Left colon (tissue), 2 donors: ENCODE data around the gene SEPTIN12. TPM values are rescaled to one million over a fixed set of nuclear protein-coding genes. Genes with fewer than 3 reads are reported as not detected.
"Not testable (repeated sequence)": the region's sequence is repeated elsewhere in the genome, so short reads cannot be mapped to it uniquely, and the experiment has no call there.

Experiments used
- ATAC-seq: fragments of 200-7000 bp; cut with Tn5 transposase; one replicate; pipeline ENCODE4 v1.9.1; 2020; ENCODE audit warnings: mild to moderate bottlenecking, moderate library complexity
- DNase-seq, 2 donors: peaks; one replicate each; pipeline ENCODE4 v3.0.0-alpha.2; 2020
- intact Hi-C, 2 donors: fragments of 100-400 bp; cut with DNase I in 1 of 2; cut with micrococcal nuclease in 1 of 2; formaldehyde crosslinking; loops; one replicate each; pipeline versions ENCODE4 v1.11.2 to v1.14.0; 2022; cut with DNase I, micrococcal nuclease
- total RNA-seq, 2 donors: library from RNA; stranded (reverse); fragmentation: NEBNext Ultra II Directional; extraction: Animal tissue kit (Norgen Biotek cat#: 25700); gene quantifications; one replicate each; pipeline ENCODE4 v1.2.1, GENCODE V29; 2021
- donor health status: DM: no; HTN: no; CAD: no.
- donor health status: DM: yes; HTN: yes; CAD: no.

Gene SEPTIN12
- total RNA-seq, 2 donors from 2014 or later, result 0.75 TPM; not detected in 1

GRCh38 chr16:4738370-4738769, 49.8 kb downstream of the SEPTIN12 start:
- ATAC-seq, intact Hi-C loops: not testable (repeated sequence)

GRCh38 chr16:4737545-4737944, 50.6 kb downstream of the SEPTIN12 start:
- no peak for DNase-seq
- intact Hi-C loops, result no loop called here
- ATAC-seq, result no peak

More at GRCh38 chr16:4738370-4738769, 49.8 kb downstream of the SEPTIN12 start:
- DNase-seq, result not testable (repeated sequence)

- DNase-seq (no peak), ATAC-seq (no peak)
- intact Hi-C loops, result no loop called here
These were observed 51.6 kb downstream of the SEPTIN12 start for GRCh38 chr16:4736546-4736945.

- ATAC-seq (peak; percentile 77), DNase-seq (peak; percentile 91 to 96)
- intact Hi-C loops, result no loop called here
These were observed 53.2 kb downstream of the SEPTIN12 start for GRCh38 chr16:4734730-4735535.

- peak; percentile 96 for ATAC-seq
- DNase-seq, result peak; percentile 91 to 98
- intact Hi-C loops, result no loop called here
These were observed 53.9 kb downstream of the SEPTIN12 start, which contains the start of the genes ANKS3 and DNAAF8 for GRCh38 chr16:4734063-4734729. ANKS3 (minus strand) TSS chr16:4734271; CDS start chr16:4730149, 4,122 bp downstream. DNAAF8 (plus strand) TSS chr16:4734537; CDS start chr16:4736515, 1,978 bp downstream.

- ATAC-seq (peak; percentile 2), DNase-seq (peak in 1 of 2 donors; percentile 36)
- intact Hi-C loops, result no loop called here
These were observed 54.4 kb downstream of the SEPTIN12 start for GRCh38 chr16:4733747-4734062.

- DNase-seq (no peak), ATAC-seq (no peak)
- intact Hi-C loops, result no loop called here
These were observed 54.9 kb downstream of the SEPTIN12 start for GRCh38 chr16:4733211-4733742.

GRCh38 chr16:4729876-4730275, 58.3 kb downstream of the SEPTIN12 start:
- intact Hi-C loops, result no loop called here
- ATAC-seq (no peak), DNase-seq (no peak)

- intact Hi-C loops, result no loop called here
- ATAC-seq (no peak), DNase-seq (no peak)
These were observed 59.5 kb downstream of the SEPTIN12 start for GRCh38 chr16:4728676-4729075.

Other genes starting within 250 kb of the SEPTIN12 start
- 10 to 100 TPM; 17.1 to 26.8 TPM for gene CDIP1, start 249.6 kb downstream of the SEPTIN12 start, total RNA-seq
- under 1 TPM in 1 of 2 donors, not detected in 1; 0.11 TPM for gene C16orf96, start 232.0 kb downstream of the SEPTIN12 start, total RNA-seq
- gene UBALD1, start 173.5 kb downstream of the SEPTIN12 start, total RNA-seq, result 10 to 100 TPM; 17.1 to 19.6 TPM
- gene MGRN1, start 163.5 kb downstream of the SEPTIN12 start, total RNA-seq, result 10 to 100 TPM; 71.9 to 84.6 TPM
- gene NUDT16L1, start 94.8 kb downstream of the SEPTIN12 start, total RNA-seq, result 10 to 100 TPM; 43.0 to 43.8 TPM
- 10 to 100 TPM; 13.5 to 21.2 TPM for gene ANKS3, start 54.1 kb downstream of the SEPTIN12 start, total RNA-seq
- under 1 TPM; 0.49 to 0.67 TPM for gene DNAAF8, start 53.8 kb downstream of the SEPTIN12 start, total RNA-seq
- 10 to 100 TPM; 12.4 to 13.7 TPM for gene ZNF500, start 21.2 kb downstream of the SEPTIN12 start, total RNA-seq
- 100 to 1,000 TPM; 448 to 580 TPM for gene SMIM22, start 7.0 kb upstream of the SEPTIN12 start, total RNA-seq
- gene ROGDI, start 14.3 kb upstream of the SEPTIN12 start, total RNA-seq, result 10 to 100 TPM; 21.2 to 26.1 TPM
- 100 to 1,000 TPM; 106 to 114 TPM for gene GLYR1, start 58.9 kb upstream of the SEPTIN12 start, total RNA-seq
- gene UBN1, start 59.1 kb upstream of the SEPTIN12 start, total RNA-seq, result 10 to 100 TPM; 34.8 to 43.5 TPM
- 10 to 100 TPM; 14.7 to 15.6 TPM for gene PPL, start 148.8 kb upstream of the SEPTIN12 start, total RNA-seq
- 1 to 10 TPM; 1.4 to 1.8 TPM for gene SEC14L5, start 170.0 kb upstream of the SEPTIN12 start, total RNA-seq
- 10 to 100 TPM; 22.7 to 22.9 TPM for gene NAGPA, start 245.6 kb upstream of the SEPTIN12 start, total RNA-seq